ENCODE measurements around the gene LRBA.

LRBA gene

DNA sequence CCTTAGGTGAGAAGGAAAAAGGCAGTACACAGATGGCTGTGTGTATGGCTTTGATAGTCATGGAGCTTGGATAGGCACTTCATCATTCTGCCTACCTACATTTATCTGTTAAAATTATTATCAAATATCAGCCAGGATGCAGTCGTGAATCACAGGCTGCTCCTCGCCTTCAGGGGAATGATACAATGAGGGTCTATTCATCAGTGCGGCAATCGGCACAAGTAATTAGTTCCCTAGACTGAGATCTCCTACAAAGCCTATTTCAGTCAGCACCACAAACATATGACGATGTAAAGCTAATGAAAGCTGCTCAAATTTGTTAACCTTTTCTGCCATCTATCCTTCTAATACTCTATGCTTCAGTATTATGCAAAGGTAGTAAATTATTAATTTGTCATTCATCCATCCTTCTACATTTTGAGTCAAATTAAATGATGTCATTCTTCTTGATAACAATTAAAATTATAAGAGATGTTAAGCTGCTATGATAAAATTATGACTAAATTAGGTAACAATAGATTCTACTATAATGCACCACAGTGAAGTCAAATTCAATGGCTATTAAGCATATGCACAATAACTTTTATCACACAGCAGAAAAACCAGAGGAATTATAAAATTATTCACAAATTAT is 414.2 kb downstream of the LRBA start:
- no peak for ATAC-seq (ENCODE audit: insufficient read depth, low read depth)

DNA sequence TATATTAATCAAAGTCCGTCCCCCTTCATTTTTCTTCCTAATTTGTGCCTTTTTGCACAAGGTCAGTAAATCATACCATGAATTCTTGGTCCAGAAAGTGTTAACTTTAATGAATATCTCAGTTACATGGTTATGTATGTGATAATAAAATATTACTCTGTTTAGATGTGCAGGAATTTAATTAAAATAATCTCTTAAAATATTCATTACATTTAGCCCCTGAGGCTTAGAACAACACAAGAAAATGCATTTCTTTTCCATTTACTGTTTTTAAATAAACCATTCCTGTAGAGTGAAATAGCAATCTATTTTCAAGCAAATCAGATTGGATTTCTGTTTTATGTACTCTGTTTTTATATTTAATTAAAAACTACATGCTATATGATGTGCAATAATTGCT is 415.5 kb downstream of the LRBA start:
- no peaks in the 10 kb centered on the region for H3K27me3 ChIP-seq (ENCODE audit: insufficient read depth, low read length, poor library complexity)
- DNase-seq (no peak), ATAC-seq (ENCODE audit: insufficient read depth, low read depth) (no peak)
- H2AFZ ChIP-seq (ENCODE audit: low read depth, low read length) = no peak overlapping the region
- no peaks in the 10 kb centered on the region for H4K20me1 ChIP-seq (ENCODE audit: insufficient read depth, low read length)
- TF ChIP-seq, protein P1, sequence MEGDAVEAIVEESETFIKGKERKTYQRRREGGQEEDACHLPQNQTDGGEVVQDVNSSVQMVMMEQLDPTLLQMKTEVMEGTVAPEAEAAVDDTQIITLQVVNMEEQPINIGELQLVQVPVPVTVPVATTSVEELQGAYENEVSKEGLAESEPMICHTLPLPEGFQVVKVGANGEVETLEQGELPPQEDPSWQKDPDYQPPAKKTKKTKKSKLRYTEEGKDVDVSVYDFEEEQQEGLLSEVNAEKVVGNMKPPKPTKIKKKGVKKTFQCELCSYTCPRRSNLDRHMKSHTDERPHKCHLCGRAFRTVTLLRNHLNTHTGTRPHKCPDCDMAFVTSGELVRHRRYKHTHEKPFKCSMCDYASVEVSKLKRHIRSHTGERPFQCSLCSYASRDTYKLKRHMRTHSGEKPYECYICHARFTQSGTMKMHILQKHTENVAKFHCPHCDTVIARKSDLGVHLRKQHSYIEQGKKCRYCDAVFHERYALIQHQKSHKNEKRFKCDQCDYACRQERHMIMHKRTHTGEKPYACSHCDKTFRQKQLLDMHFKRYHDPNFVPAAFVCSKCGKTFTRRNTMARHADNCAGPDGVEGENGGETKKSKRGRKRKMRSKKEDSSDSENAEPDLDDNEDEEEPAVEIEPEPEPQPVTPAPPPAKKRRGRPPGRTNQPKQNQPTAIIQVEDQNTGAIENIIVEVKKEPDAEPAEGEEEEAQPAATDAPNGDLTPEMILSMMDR (IDR thresholded peaks at IDR 0.05; ENCODE audit: borderline replicate concordance, extremely low read depth, low read length, poor library complexity, severe bottlenecking) = no peak
- TF ChIP-seq EZH2 (IDR thresholded peaks at IDR 0.05; ENCODE audit: borderline replicate concordance, low read depth, low read length, severe bottlenecking) = no peak
- H3K9me3 ChIP-seq (ENCODE audit: insufficient read depth, low read length, severe bottlenecking) = no peaks in the 10 kb centered on the region
- no peaks in the 10 kb centered on the region for H3K4me1 ChIP-seq (ENCODE audit: insufficient read depth, low read length)
- no peak overlapping the region for H3K4me3 ChIP-seq (ENCODE audit: low read depth in 1 of 2, low read length in 2 of 2)
- no peak overlapping the region for H3K4me2 ChIP-seq (ENCODE audit: insufficient read depth, low read length)
- 0 out of 2 replicates have a peak, but pooled peaks cover 2% of the 10 kb centered on the region for H3K36me3 ChIP-seq (ENCODE audit: insufficient read depth, low read length)
- H3K79me2 ChIP-seq (ENCODE audit: insufficient read depth, low read length) = no peaks in the 10 kb centered on the region
- H3K9ac ChIP-seq (ENCODE audit: low read depth, low read length) = no peak overlapping the region
- no peak overlapping the region for H3K27ac ChIP-seq (ENCODE audit: low read length)

More for the DNA sequence above, 414.2 kb downstream of the LRBA start:
- Histone ChIP-seq H3K9me3 (ENCODE audit: insufficient read depth, low read length, severe bottlenecking) (no peaks in the 10 kb centered on the region), H3K4me1 (ENCODE audit: insufficient read depth, low read length) (no peaks in the 10 kb centered on the region), H3K27me3 (ENCODE audit: insufficient read depth, low read length, poor library complexity) (no peaks in the 10 kb centered on the region), H4K20me1 (ENCODE audit: insufficient read depth, low read length) (no peaks in the 10 kb centered on the region), H3K27ac (ENCODE audit: low read length) (no peak overlapping the region), H3K4me2 (ENCODE audit: insufficient read depth, low read length) (no peak overlapping the region), H2AFZ (ENCODE audit: low read depth, low read length) (no peak overlapping the region), H3K79me2 (ENCODE audit: insufficient read depth, low read length) (no peaks in the 10 kb centered on the region), H3K9ac (ENCODE audit: low read depth, low read length) (no peak overlapping the region), H3K4me3 (ENCODE audit: low read depth in 1 of 2, low read length in 2 of 2) (no peak overlapping the region), H3K36me3 (ENCODE audit: insufficient read depth, low read length) (0 out of 2 replicates have a peak, but pooled peaks cover 2% of the 10 kb centered on the region)
- TF ChIP-seq EZH2 (IDR thresholded peaks at IDR 0.05; ENCODE audit: borderline replicate concordance, low read depth, low read length, severe bottlenecking) = no peak
- TF ChIP-seq, protein P1 (IDR thresholded peaks at IDR 0.05; ENCODE audit: borderline replicate concordance, extremely low read depth, low read length, poor library complexity, severe bottlenecking) = no peak
- DNase-seq = no peak

DNA sequence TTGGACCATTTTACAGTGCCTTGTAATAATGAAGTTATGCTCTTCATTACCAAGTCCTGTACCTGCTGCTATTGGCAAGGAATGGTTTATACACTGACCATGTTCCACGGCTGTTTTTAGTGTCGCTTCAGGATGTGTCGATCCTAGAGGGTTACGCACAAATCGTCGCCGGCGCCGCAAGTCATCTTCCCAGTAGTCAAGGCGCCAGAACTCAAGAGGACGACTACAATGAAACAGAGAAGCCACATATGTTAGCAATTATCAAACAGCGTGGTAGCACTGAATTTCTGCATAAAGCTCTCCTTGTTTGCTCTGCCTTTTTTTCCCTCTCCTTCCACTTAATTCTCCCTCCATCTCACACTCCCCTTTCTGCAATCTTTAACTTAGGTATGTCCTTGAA is 416.2 kb downstream of the LRBA start:
- Histone ChIP-seq H3K27me3 (ENCODE audit: insufficient read depth, low read length, poor library complexity) (no peaks in the 10 kb centered on the region), H3K27ac (ENCODE audit: low read length) (no peak overlapping the region), H2AFZ (ENCODE audit: low read depth, low read length) (no peak overlapping the region), H3K9ac (ENCODE audit: low read depth, low read length) (no peak overlapping the region), H3K79me2 (ENCODE audit: insufficient read depth, low read length) (no peaks in the 10 kb centered on the region), H3K36me3 (ENCODE audit: insufficient read depth, low read length) (0 out of 2 replicates have a peak, but pooled peaks cover 2% of the 10 kb centered on the region), H3K4me3 (ENCODE audit: low read depth in 1 of 2, low read length in 2 of 2) (no peak overlapping the region), H3K9me3 (ENCODE audit: insufficient read depth, low read length, severe bottlenecking) (no peaks in the 10 kb centered on the region), H4K20me1 (ENCODE audit: insufficient read depth, low read length) (no peaks in the 10 kb centered on the region), H3K4me2 (ENCODE audit: insufficient read depth, low read length) (no peak overlapping the region), H3K4me1 (ENCODE audit: insufficient read depth, low read length) (no peaks in the 10 kb centered on the region)
- no peak for DNase-seq
- ATAC-seq (ENCODE audit: insufficient read depth, low read depth) = no peak
- TF ChIP-seq, protein P1 (IDR thresholded peaks at IDR 0.05; ENCODE audit: borderline replicate concordance, extremely low read depth, low read length, poor library complexity, severe bottlenecking) = no peak
- TF ChIP-seq EZH2 (IDR thresholded peaks at IDR 0.05; ENCODE audit: borderline replicate concordance, low read depth, low read length, severe bottlenecking) = no peak
